Measurements from ENCODE around the gene ZNF668.

The ZNF668 gene

GRCh38 chr16:31099860-31100638 lies 26.0 kb upstream of the ZNF668 start:
- TF ChIP-seq SUZ12 (IDR thresholded peaks at IDR 0.05) (no peak), LEF1 (IDR thresholded peaks at IDR 0.05; ENCODE audit: borderline replicate concordance) (no peak), ARNT (IDR thresholded peaks at IDR 0.05) (no peak), HDGF (IDR thresholded peaks at IDR 0.05; ENCODE audit: borderline replicate concordance) (no peak), FOXK2 (IDR thresholded peaks at IDR 0.05) (no peak), FOXA1 (IDR thresholded peaks at IDR 0.05) (no peak), L3MBTL2 (conservative IDR thresholded peaks at IDR 0.05) (no peak), ZNF384 (IDR thresholded peaks at IDR 0.05) (no peak), BHLHE40 (IDR thresholded peaks at IDR 0.05; ENCODE audit: borderline replicate concordance) (no peak), ELF4 (IDR thresholded peaks at IDR 0.05) (no peak), TARDBP (IDR thresholded peaks at IDR 0.05) (no peak), NFRKB (IDR thresholded peaks at IDR 0.05) (no peak), FOXM1 (IDR thresholded peaks at IDR 0.05; ENCODE audit: borderline replicate concordance) (no peak), PKNOX1 (IDR thresholded peaks at IDR 0.05) (no peak), CTBP1 (IDR thresholded peaks at IDR 0.05; ENCODE audit: borderline replicate concordance) (no peak)
- ChIA-PET CTCF (interaction anchor here (0.7 to 1.2 kb wide), 2 partner anchors 17 to 28 kb away, joined by 3 read pairs; partner anchors contain the start of gene KAT8), POLR2A (interaction anchor here (2.9 kb wide), 1 partner anchor 17 kb away, joined by 13 read pairs; the partner anchor contains the start of gene KAT8)
- no peak for DNase-seq (ENCODE audit: extremely low spot score)

GRCh38 chr16:31094424-31095120 lies 20.5 kb upstream of the ZNF668 start, which contains the start of gene VKORC1:
Gene VKORC1 (minus strand): TSS chr16:31094797. CDS start chr16:31094729, 68 bp downstream.
- peak; percentile 90 for DNase-seq (ENCODE audit: extremely low spot score)
- ChIA-PET CTCF (interaction anchor here (0.7 to 1.0 kb wide), 2 partner anchors 48 to 110 kb away, joined by 3 to 4 read pairs; partner anchors contain the start of gene HSD3B7), POLR2A (interaction anchor here (0.8 to 4.4 kb wide), 6 partner anchors 10 to 49 kb away, joined by 3 to 17 read pairs (median 6); partner anchors contain the start of genes KAT8, ZNF646 and ZNF668)
- TF ChIP-seq LEF1 (IDR thresholded peaks at IDR 0.05; ENCODE audit: borderline replicate concordance), result no peak
- TF ChIP-seq L3MBTL2 (conservative IDR thresholded peaks at IDR 0.05), result peak; percentile 64
- 0 out of 2 replicates have a peak, but pooled peaks have one; percentile 31 for TF ChIP-seq CTBP1 (IDR thresholded peaks at IDR 0.05; ENCODE audit: borderline replicate concordance)
- no peak for TF ChIP-seq ZNF384 (IDR thresholded peaks at IDR 0.05)
- TF ChIP-seq FOXK2 (IDR thresholded peaks at IDR 0.05), result no peak
- no peak for TF ChIP-seq FOXM1 (IDR thresholded peaks at IDR 0.05; ENCODE audit: borderline replicate concordance)
- TF ChIP-seq PKNOX1 (IDR thresholded peaks at IDR 0.05), result peak; percentile 91
- TF ChIP-seq NFRKB (IDR thresholded peaks at IDR 0.05), result no peak

- POLR2A ChIA-PET, result interaction anchor here (0.8 to 4.4 kb wide), 6 partner anchors 9 to 50 kb away, joined by 3 to 17 read pairs (median 6); partner anchors contain the start of genes KAT8, ZNF646 and ZNF668
- DNase-seq (ENCODE audit: extremely low spot score), result no peak
- TF ChIP-seq HDGF (IDR thresholded peaks at IDR 0.05; ENCODE audit: borderline replicate concordance) (no peak), FOXM1 (IDR thresholded peaks at IDR 0.05; ENCODE audit: borderline replicate concordance) (no peak), L3MBTL2 (conservative IDR thresholded peaks at IDR 0.05) (no peak), SUZ12 (IDR thresholded peaks at IDR 0.05) (no peak), ELF4 (IDR thresholded peaks at IDR 0.05) (no peak), PKNOX1 (IDR thresholded peaks at IDR 0.05) (no peak), LEF1 (IDR thresholded peaks at IDR 0.05; ENCODE audit: borderline replicate concordance) (no peak), ARNT (IDR thresholded peaks at IDR 0.05) (no peak), BHLHE40 (IDR thresholded peaks at IDR 0.05; ENCODE audit: borderline replicate concordance) (no peak), SP1 (IDR thresholded peaks at IDR 0.05) (no peak), ZNF384 (IDR thresholded peaks at IDR 0.05) (no peak), CTBP1 (IDR thresholded peaks at IDR 0.05; ENCODE audit: borderline replicate concordance) (no peak), FOXK2 (IDR thresholded peaks at IDR 0.05) (no peak), NFRKB (IDR thresholded peaks at IDR 0.05) (no peak), FOXA1 (IDR thresholded peaks at IDR 0.05) (no peak), TARDBP (IDR thresholded peaks at IDR 0.05) (no peak)
- CTCF ChIA-PET, result interaction anchor here (0.7 to 1.0 kb wide), 2 partner anchors 48 to 109 kb away, joined by 3 to 4 read pairs; partner anchors contain the start of gene HSD3B7
Measured at GRCh38 chr16:31094088-31094423, 20.0 kb upstream of the ZNF668 start.

- CTCF ChIA-PET, result no interaction called here
- POLR2A ChIA-PET, result interaction anchor here (0.8 to 4.4 kb wide), 6 partner anchors 8 to 87 kb away, joined by 3 to 17 read pairs (median 6); partner anchors contain the start of genes FUS, KAT8, ZNF646 and ZNF668
- DNase-seq (ENCODE audit: extremely low spot score), result peak; percentile 56
- TF ChIP-seq ZNF384 (IDR thresholded peaks at IDR 0.05) (peak; percentile 74), TARDBP (IDR thresholded peaks at IDR 0.05) (no peak), FOXK2 (IDR thresholded peaks at IDR 0.05) (no peak)
Measured at GRCh38 chr16:31093132-31093703, 19.2 kb upstream of the ZNF668 start.

GRCh38 chr16:31092330-31092729 lies 18.3 kb upstream of the ZNF668 start:
- TF ChIP-seq FOXA1 (IDR thresholded peaks at IDR 0.05), result no peak
- no peak for TF ChIP-seq SP1 (IDR thresholded peaks at IDR 0.05)
- TF ChIP-seq NFRKB (IDR thresholded peaks at IDR 0.05), result no peak
- TF ChIP-seq TARDBP (IDR thresholded peaks at IDR 0.05), result no peak
- TF ChIP-seq SUZ12 (IDR thresholded peaks at IDR 0.05), result no peak
- no peak for TF ChIP-seq LEF1 (IDR thresholded peaks at IDR 0.05; ENCODE audit: borderline replicate concordance)
- TF ChIP-seq FOXK2 (IDR thresholded peaks at IDR 0.05), result no peak
- no peak for TF ChIP-seq HDGF (IDR thresholded peaks at IDR 0.05; ENCODE audit: borderline replicate concordance)
- TF ChIP-seq ARNT (IDR thresholded peaks at IDR 0.05), result no peak
- POLR2A ChIA-PET, result interaction anchor here (1.1 to 4.4 kb wide), 3 partner anchors 18 to 87 kb away, joined by 3 to 17 read pairs (median 16); partner anchors contain the start of genes FUS, KAT8, ZNF646 and ZNF668

More at GRCh38 chr16:31092330-31092729, 18.3 kb upstream of the ZNF668 start:
- CTCF ChIA-PET, result no interaction called here
- DNase-seq (ENCODE audit: extremely low spot score), result no peak
